OCI-LY3 (cell line): Measurements from ENCODE around the gene CCL25.

Experiments used
- H2AFZ ChIP-seq: fragments of 200-600, 300-600 bp; shearing (Covaris generic); 2 replicates; pipeline ENCODE4 v1.6.0; 2014; ENCODE audit warnings: antibody characterized with exemption, low read depth, low read length
- H3K27ac ChIP-seq: fragments of 200-600, 300-600 bp; sonication (generic); 2 replicates; pipeline ENCODE4 v1.5.1; 2014; ENCODE audit warnings: mild to moderate bottlenecking, low read length, moderate library complexity, mixed read lengths
- H3K27me3 ChIP-seq: fragments of 200-600, 300-600 bp; sonication (generic); 2 replicates; pipeline ENCODE4 v1.6.1; 2014; ENCODE audit warnings: low read depth, low read length, mixed read lengths
- H3K36me3 ChIP-seq: fragments of 200-600, 300-600 bp; sonication (generic); replicated peaks from 2 replicates; pipeline ENCODE3; 2014; ENCODE audit warnings: low read depth, low read length, mixed read lengths
- H3K4me1 ChIP-seq: fragments of 300-600, 200-600 bp; sonication (generic); 2 replicates; pipeline ENCODE4 v1.6.1; 2014; ENCODE audit warnings: low read length, mixed read lengths
- H3K4me2 ChIP-seq: fragments of 200-600, 300-600 bp; sonication (generic); 2 replicates; pipeline ENCODE4 v1.6.1; 2014; ENCODE audit warnings: low read length, mixed read lengths
- H3K4me3 ChIP-seq: fragments of 300-600, 200-600 bp; sonication (generic); 2 replicates; pipeline ENCODE4 v1.5.1; 2014; ENCODE audit warnings: antibody characterized with exemption, mild to moderate bottlenecking, low read length, moderate library complexity
- H3K79me2 ChIP-seq: fragments of 300-600, 200-600 bp; shearing (Covaris generic); 2 replicates; pipeline ENCODE4 v1.6.1; 2014; ENCODE audit warnings: mild to moderate bottlenecking, low read length, mixed read lengths
- H3K9ac ChIP-seq: fragments of 300-600, 200-600 bp; shearing (Covaris generic); 2 replicates; pipeline ENCODE4 v1.6.0; 2014; ENCODE audit warnings: mild to moderate bottlenecking, low read length, moderate library complexity
- H3K9me3 ChIP-seq: fragments of 200-600, 300-600 bp; shearing (Covaris generic); 2 replicates; pipeline ENCODE4 v1.6.1; 2014; ENCODE audit warnings: low read length, mixed read lengths; ENCODE audit not compliant: insufficient read depth
- H4K20me1 ChIP-seq: fragments of 200-600, 300-600 bp; sonication (generic); 2 replicates; pipeline ENCODE4 v1.6.1; 2016; ENCODE audit warnings: low read length, mixed read lengths; ENCODE audit not compliant: insufficient read depth
- CTCF ChIP-seq: fragments of 200-600, 300-600 bp; sonication (generic); IDR thresholded peaks from 2 replicates; pipeline ENCODE4 v1.5.1; 2014; ENCODE audit warnings: antibody characterized with exemption, low read length, low read depth
- EZH2phosphoT487 ChIP-seq: fragments of 200-600 bp; shearing (Covaris generic); IDR thresholded peaks from 2 replicates; pipeline ENCODE4 v1.6.1; 2018; ENCODE audit warnings: antibody characterized with exemption, mixed run types, low read depth

The CCL25 gene

GRCh38 chr19:8079988-8080387 lies 27.4 kb downstream of the CCL25 start:
- Histone ChIP-seq H3K4me1 (no peaks in the 10 kb centered on the region), H3K4me3 (no peak overlapping the region), H3K4me2 (no peak overlapping the region), H3K9ac (no peak overlapping the region), H3K27ac (no peak overlapping the region), H3K27me3 (no peaks in the 10 kb centered on the region), H2AFZ (no peak overlapping the region), H4K20me1 (no peaks in the 10 kb centered on the region), H3K9me3 (no peaks in the 10 kb centered on the region), H3K36me3 (no peaks in the 10 kb centered on the region), H3K79me2 (no peaks in the 10 kb centered on the region)
- TF ChIP-seq CTCF = no peak
- no peak for TF ChIP-seq EZH2phosphoT487

GRCh38 chr19:8080832-8081231 lies 28.3 kb downstream of the CCL25 start:
- Histone ChIP-seq H3K27ac (no peak overlapping the region), H3K79me2 (no peaks in the 10 kb centered on the region), H3K9me3 (no peaks in the 10 kb centered on the region), H3K4me1 (no peaks in the 10 kb centered on the region), H3K9ac (no peak overlapping the region), H3K27me3 (no peaks in the 10 kb centered on the region), H3K4me3 (no peak overlapping the region), H3K36me3 (no peaks in the 10 kb centered on the region), H3K4me2 (no peak overlapping the region), H4K20me1 (no peaks in the 10 kb centered on the region), H2AFZ (no peak overlapping the region)
- no peak for TF ChIP-seq CTCF
- TF ChIP-seq EZH2phosphoT487 = no peak

GRCh38 chr19:8081569-8082550 lies 29.3 kb downstream of the CCL25 start:
- H3K27ac ChIP-seq = no peak overlapping the region
- H4K20me1 ChIP-seq = no peaks in the 10 kb centered on the region
- H3K4me2 ChIP-seq = no peak overlapping the region
- H3K4me1 ChIP-seq = no peaks in the 10 kb centered on the region
- no peaks in the 10 kb centered on the region for H3K9me3 ChIP-seq
- no peaks in the 10 kb centered on the region for H3K27me3 ChIP-seq
- H2AFZ ChIP-seq = no peak overlapping the region
- no peaks in the 10 kb centered on the region for H3K79me2 ChIP-seq
- no peak overlapping the region for H3K4me3 ChIP-seq
- no peaks in the 10 kb centered on the region for H3K36me3 ChIP-seq
- no peak for TF ChIP-seq EZH2phosphoT487
- TF ChIP-seq CTCF = no peak
- H3K9ac ChIP-seq = no peak overlapping the region

- no peak overlapping the region for H3K4me2 ChIP-seq
- H3K27ac ChIP-seq = no peak overlapping the region
- H3K79me2 ChIP-seq = no peaks in the 10 kb centered on the region
- no peak overlapping the region for H2AFZ ChIP-seq
- no peak for TF ChIP-seq CTCF
- TF ChIP-seq EZH2phosphoT487 = no peak
- no peak overlapping the region for H3K9ac ChIP-seq
- H3K36me3 ChIP-seq = no peaks in the 10 kb centered on the region
- H3K9me3 ChIP-seq = no peaks in the 10 kb centered on the region
- no peaks in the 10 kb centered on the region for H4K20me1 ChIP-seq
- no peaks in the 10 kb centered on the region for H3K27me3 ChIP-seq
- H3K4me1 ChIP-seq = no peaks in the 10 kb centered on the region
- H3K4me3 ChIP-seq = no peak overlapping the region
Measured at GRCh38 chr19:8083141-8083540, 30.6 kb downstream of the CCL25 start.
